Lung (tissue), 16 donors: ENCODE data around the gene CALHM4. TPM values are rescaled to one million over a fixed set of nuclear protein-coding genes. Genes with fewer than 3 reads are reported as not detected.

ENCODE experiments used
- ATAC-seq: fragments of 200-7000 bp; cut with Tn5 transposase; one replicate; pipeline ENCODE4 v1.9.1; 2020; ENCODE audit warnings: moderate number of reproducible peaks; ENCODE audit not compliant: insufficient read depth, low FRiP score
- DNase-seq, 3 donors: peaks; one replicate each; pipeline ENCODE4 v3.0.0-alpha.2; 2013 to 2017
- H3K27ac ChIP-seq, 2 donors: one replicate each; pipeline ENCODE4 v1.5.1; 2013; ENCODE audit warnings: mild to moderate bottlenecking in 2 of 2, moderate library complexity in 2 of 2, control low read depth in 1 of 2, inconsistent platforms in 1 of 2, low read depth in 1 of 2, low read length in 1 of 2
- H3K27me3 ChIP-seq, 3 donors: one replicate each; pipeline ENCODE4 v1.5.1; 2013; ENCODE audit warnings: low read length in 2 of 3; ENCODE audit not compliant: control insufficient read depth in 3 of 3, insufficient read depth in 3 of 3
- H3K36me3 ChIP-seq, 4 donors: one replicate each; pipeline ENCODE4 v1.5.1; 2013; ENCODE audit warnings: low read length in 4 of 4, mild to moderate bottlenecking in 1 of 4, moderate library complexity in 1 of 4; ENCODE audit not compliant: control insufficient read depth in 4 of 4, insufficient read depth in 4 of 4
- H3K4me1 ChIP-seq, 5 donors: one replicate each; pipeline ENCODE4 v1.5.1; 2013; ENCODE audit warnings: low read length in 5 of 5, mild to moderate bottlenecking in 2 of 5, moderate library complexity in 1 of 5; ENCODE audit not compliant: control insufficient read depth in 5 of 5, insufficient read depth in 5 of 5
- H3K4me3 ChIP-seq: one replicate; pipeline ENCODE4 v1.5.1; 2013; ENCODE audit warnings: mild to moderate bottlenecking, control low read depth, moderate library complexity
- H3K9ac ChIP-seq, 2 donors: one replicate each; pipeline ENCODE4 v1.5.1; 2013; ENCODE audit warnings: low read length in 2 of 2, control low read depth in 1 of 2; ENCODE audit not compliant: insufficient read depth in 1 of 2
- H3K9me3 ChIP-seq, 4 donors: one replicate each; pipeline ENCODE4 v1.5.1; 2013; ENCODE audit warnings: low read length in 3 of 4, mild to moderate bottlenecking in 1 of 4, moderate library complexity in 1 of 4; ENCODE audit not compliant: control insufficient read depth in 4 of 4, insufficient read depth in 3 of 4
- WGBS, 2 donors: extraction: QIAGEN DNeasy Blood & Tissue Kit; methylation state at CpG; one replicate each; pipeline ENCODE4 v1.1.7; 2013; 5-methylcytosine and 5-hydroxymethylcytosine counted together
- long read RNA-seq, 5 donors: transcript quantifications; one replicate each; lab custom pipeline, GENCODE V29; 2026
- polyA plus RNA-seq, 2 donors: library from polyadenylated mRNA; stranded (reverse); fragments of 200-250 nt; gene quantifications; one replicate each; pipeline ENCODE4 v1.2.1, GENCODE V29; 2013
- total RNA-seq, 2 donors: library from RNA; depleted of rRNA in 1 of 2; stranded (reverse); fragments of >200 nt in 1 of 2; gene quantifications; one replicate each; pipeline ENCODE4 v1.2.1, GENCODE V29; 2014 to 2021
- TF ChIP-seq, protein P1 (sequence below): IDR thresholded peaks from 2 replicates; pipeline ENCODE4 v1.5.1; 2012; ENCODE audit warnings: mild to moderate bottlenecking; ENCODE audit errors: control extremely low read depth, extremely low read depth
- donor health status: control.
- donor health status: control.
- donor health status: Bipolar disorder and iron deficiency.
- donor health status: healthy.
- donor health status: DM: yes; HTN: yes; CAD: no.

The CALHM4 gene, protein sequence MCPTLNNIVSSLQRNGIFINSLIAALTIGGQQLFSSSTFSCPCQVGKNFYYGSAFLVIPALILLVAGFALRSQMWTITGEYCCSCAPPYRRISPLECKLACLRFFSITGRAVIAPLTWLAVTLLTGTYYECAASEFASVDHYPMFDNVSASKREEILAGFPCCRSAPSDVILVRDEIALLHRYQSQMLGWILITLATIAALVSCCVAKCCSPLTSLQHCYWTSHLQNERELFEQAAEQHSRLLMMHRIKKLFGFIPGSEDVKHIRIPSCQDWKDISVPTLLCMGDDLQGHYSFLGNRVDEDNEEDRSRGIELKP
- total RNA-seq (not detected), polyA plus RNA-seq (not detected)
- long read RNA-seq, donor 1 = 0 reads
- long read RNA-seq, donor 2 = 0 reads
- long read RNA-seq, donor 3 = 0 reads
- long read RNA-seq, donor 4 = 0 reads
- long read RNA-seq, donor 5 = 0 reads

DNA sequence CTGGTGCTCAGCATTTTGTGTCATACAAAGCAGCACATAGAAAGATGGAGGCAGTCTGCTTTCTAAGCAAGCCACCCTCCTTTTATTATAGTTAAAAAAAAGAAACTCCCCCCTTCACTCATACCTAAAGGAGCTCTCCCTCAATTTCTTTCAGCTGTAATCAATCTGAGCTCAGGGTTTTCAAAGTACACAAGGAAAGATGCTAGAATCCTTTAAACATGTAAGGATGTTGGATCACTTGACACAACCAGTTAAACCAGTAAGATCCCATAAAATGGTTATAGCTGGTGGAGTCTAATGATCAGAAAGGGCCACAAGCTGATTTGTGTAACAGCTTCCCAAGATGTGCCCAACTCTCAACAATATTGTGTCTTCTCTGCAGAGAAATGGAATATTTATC is at the start of gene CALHM4:
TSS of gene CALHM4 (plus strand) at position 301 of the 400 bp plus-strand sequence. CDS start at position 344, 43 bp downstream.
- Histone ChIP-seq H3K36me3 (no peaks in the 10 kb centered on the region), H3K9ac (no peak within 1 kb of the TSS), H3K27me3 (no peaks in the 10 kb centered on the region), H3K4me1 (peaks cover 0 to 6% (median 0%) of the 10 kb centered on the region in 5 donors), H3K9me3 (no peaks in the 10 kb centered on the region), H3K4me3 (no peak within 1 kb of the TSS), H3K27ac (no peak within 1 kb of the TSS)
- DNase-seq = no peak
- no peak for ATAC-seq
- TF ChIP-seq, protein P1, sequence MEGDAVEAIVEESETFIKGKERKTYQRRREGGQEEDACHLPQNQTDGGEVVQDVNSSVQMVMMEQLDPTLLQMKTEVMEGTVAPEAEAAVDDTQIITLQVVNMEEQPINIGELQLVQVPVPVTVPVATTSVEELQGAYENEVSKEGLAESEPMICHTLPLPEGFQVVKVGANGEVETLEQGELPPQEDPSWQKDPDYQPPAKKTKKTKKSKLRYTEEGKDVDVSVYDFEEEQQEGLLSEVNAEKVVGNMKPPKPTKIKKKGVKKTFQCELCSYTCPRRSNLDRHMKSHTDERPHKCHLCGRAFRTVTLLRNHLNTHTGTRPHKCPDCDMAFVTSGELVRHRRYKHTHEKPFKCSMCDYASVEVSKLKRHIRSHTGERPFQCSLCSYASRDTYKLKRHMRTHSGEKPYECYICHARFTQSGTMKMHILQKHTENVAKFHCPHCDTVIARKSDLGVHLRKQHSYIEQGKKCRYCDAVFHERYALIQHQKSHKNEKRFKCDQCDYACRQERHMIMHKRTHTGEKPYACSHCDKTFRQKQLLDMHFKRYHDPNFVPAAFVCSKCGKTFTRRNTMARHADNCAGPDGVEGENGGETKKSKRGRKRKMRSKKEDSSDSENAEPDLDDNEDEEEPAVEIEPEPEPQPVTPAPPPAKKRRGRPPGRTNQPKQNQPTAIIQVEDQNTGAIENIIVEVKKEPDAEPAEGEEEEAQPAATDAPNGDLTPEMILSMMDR = no peak

DNA sequence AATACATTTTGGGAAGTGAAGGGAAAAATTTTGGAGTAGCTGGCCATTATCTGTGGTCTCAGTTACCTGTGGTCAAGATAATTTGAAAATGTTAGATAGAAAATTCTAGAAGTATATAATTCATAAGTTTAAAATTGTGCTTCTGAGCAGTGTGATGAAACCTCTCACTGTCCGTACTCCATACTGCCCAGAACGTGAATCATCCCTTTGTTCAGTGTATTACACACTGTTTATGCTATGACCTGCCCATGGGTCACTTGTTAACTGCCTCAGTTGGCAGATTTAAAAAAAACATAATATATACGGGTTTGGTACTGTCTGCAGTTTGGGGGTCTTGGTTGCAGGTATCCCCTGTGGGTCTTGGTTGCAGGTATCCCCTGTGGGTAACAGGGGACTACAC is 46.2 kb upstream of the CALHM4 start:
- Histone ChIP-seq H3K4me3 (no peak overlapping the region), H3K36me3 (no peaks in the 10 kb centered on the region), H3K9me3 (no peaks in the 10 kb centered on the region), H3K9ac (no peak overlapping the region), H3K4me1 (peaks cover 0 to 7% (median 0%) of the 10 kb centered on the region in 5 donors), H3K27ac (no peak overlapping the region), H3K27me3 (no peaks in the 10 kb centered on the region)
- ATAC-seq (no peak), DNase-seq (no peak)
- WGBS, 2 donors = 92 to 93% methylated on average over 3 of the region's 3 CpGs
- TF ChIP-seq, protein P1 = no peak

DNA sequence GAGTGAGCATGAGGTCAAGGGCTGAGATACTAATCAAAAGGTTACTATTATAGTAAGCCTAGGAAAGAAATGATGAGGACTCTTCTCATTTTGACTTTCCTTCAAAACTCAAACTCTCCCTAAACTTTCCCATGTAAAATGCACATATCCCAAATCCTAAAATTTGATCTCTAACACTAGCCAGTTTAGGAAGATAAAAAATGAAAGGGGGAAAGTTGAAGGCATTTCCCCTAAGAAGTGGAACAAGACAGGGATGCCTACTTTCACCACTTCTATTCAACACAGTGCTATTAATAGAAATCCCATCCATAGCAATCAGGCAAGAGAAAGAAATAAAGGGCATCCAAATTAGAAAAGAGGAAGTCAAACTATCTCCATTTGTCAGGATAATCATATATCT is 45.0 kb upstream of the CALHM4 start:
- no peaks in the 10 kb centered on the region for H3K36me3 ChIP-seq
- H3K9ac ChIP-seq = no peak overlapping the region
- no peaks in the 10 kb centered on the region for H3K9me3 ChIP-seq
- no peaks in the 10 kb centered on the region for H3K27me3 ChIP-seq
- H3K27ac ChIP-seq = no peak overlapping the region
- H3K4me1 ChIP-seq = peaks cover 0 to 19% (median 0%) of the 10 kb centered on the region in 5 donors
- no peak for DNase-seq
- no peak overlapping the region for H3K4me3 ChIP-seq
- TF ChIP-seq, protein P1 = no peak
- ATAC-seq = no peak
